ENCODE data around the gene SLC2A6.
A peak's percentile ranks its signal among the peaks of the same experiment; 100 is the strongest.

SLC2A6 gene

DNA sequence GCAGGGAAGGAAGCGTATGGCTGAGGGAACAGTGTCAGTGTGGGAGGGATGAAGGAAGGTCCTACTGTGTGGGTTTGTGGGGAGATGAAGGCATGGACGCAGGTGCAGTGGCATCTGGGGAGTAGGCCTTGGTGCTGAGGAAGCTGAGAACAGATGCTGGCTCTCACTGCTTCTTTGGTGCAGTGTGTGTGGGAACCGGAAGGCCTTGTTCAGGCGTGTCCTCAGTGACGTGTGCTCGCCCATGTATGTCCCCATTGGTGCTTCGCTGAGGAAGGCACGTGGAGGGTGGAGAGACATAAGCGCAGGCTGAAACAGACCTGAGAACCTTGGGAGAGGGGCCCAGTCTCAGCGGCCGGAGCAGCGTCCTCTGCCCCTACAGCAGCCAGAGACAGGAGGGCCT is 38.0 kb downstream of the SLC2A6 start:
- DNase-seq (ENCODE audit: low read depth in 2 of 2): no peak

DNA sequence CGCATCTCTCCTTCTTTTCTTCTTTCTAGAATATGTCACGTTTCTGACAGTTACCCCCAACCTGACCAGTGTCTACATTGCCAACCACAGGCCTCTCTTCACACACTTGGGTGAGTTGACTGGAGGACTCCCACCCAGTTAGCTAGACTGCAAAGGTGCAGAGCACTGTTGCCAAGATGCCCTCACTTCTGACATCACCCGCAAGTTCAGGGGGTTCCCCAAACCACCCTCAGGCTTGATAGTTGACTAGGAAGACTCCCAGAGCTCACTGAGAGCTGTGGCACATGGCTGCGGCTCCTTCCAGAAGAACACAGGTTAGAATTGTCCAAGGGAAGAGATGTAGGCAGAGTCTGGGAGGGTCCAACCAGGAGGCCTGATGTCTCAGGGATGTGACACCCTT is 39.6 kb downstream of the SLC2A6 start:
- DNase-seq (ENCODE audit: low read depth in 2 of 2): no peak

GRCh38 chr9:133437753-133438531 is 41.0 kb downstream of the SLC2A6 start:
- DNase-seq (ENCODE audit: low read depth in 2 of 2): no peak

GRCh38 chr9:133436681-133437080 is 42.2 kb downstream of the SLC2A6 start:
- no peak for DNase-seq (ENCODE audit: low read depth in 2 of 2)

DNA sequence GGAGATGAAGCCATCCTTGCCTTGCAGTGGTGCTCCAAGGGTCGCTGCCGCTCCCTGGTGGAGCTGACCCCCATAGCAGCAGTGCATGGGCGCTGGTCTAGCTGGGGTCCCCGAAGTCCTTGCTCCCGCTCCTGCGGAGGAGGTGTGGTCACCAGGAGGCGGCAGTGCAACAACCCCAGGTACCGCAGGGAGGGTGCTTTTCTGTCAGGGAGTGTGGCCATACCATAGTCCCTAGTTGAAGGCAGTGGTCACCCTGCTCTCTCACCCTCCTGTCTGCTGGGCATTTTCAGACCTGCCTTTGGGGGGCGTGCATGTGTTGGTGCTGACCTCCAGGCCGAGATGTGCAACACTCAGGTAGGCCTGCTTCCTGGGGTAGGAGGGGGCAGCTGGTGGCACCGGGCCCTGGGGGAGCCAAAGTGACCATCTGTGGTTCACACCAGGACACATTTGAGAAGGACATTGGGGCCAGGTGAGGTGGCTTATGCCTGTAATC is 45.5 kb downstream of the SLC2A6 start:
- no peak for DNase-seq (ENCODE audit: low read depth in 2 of 2)

DNA sequence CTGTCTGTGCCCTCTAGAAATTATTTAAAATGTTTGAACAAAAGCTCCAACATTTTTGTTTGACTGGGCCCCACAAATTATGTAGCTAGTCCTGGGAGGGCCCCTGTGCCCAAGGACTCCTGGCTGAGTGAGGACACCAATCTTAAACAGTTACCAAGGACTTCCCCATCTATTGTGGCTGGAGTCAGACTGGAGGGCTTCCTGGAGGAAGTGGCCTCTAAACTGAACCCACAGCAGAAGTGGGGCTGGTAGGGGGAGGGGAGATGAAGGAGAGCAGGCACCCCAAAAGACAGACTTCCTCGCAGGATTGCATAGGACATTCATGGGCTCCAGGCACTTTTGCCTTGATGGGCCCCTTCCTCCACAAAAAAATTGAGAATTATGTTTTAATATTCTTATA is 48.7 kb downstream of the SLC2A6 start:
- no peak for DNase-seq (ENCODE audit: low read depth in 2 of 2)

GRCh38 chr9:133429641-133430161 is 49.2 kb downstream of the SLC2A6 start:
- DNase-seq (ENCODE audit: low read depth in 2 of 2): no peak

- no peak for DNase-seq (ENCODE audit: low read depth in 2 of 2)
These were observed 49.7 kb downstream of the SLC2A6 start for GRCh38 chr9:133429214-133429613.

- DNase-seq (ENCODE audit: low read depth in 2 of 2): no peak
These were observed 50.2 kb downstream of the SLC2A6 start for GRCh38 chr9:133428617-133429101.

- no peak for DNase-seq (ENCODE audit: low read depth in 2 of 2)
These were observed 51.1 kb downstream of the SLC2A6 start for GRCh38 chr9:133427658-133428348.

GRCh38 chr9:133426011-133426410 is 52.9 kb downstream of the SLC2A6 start:
- no peak for DNase-seq (ENCODE audit: low read depth in 2 of 2)

GRCh38 chr9:133425049-133425632 is 53.8 kb downstream of the SLC2A6 start:
- no peak for DNase-seq (ENCODE audit: low read depth in 2 of 2)

GRCh38 chr9:133424187-133424586 is 54.7 kb downstream of the SLC2A6 start:
- no peak for DNase-seq (ENCODE audit: low read depth in 2 of 2)

- DNase-seq (ENCODE audit: low read depth in 2 of 2): no peak
These were observed 55.7 kb downstream of the SLC2A6 start for GRCh38 chr9:133423216-133423615.

DNA sequence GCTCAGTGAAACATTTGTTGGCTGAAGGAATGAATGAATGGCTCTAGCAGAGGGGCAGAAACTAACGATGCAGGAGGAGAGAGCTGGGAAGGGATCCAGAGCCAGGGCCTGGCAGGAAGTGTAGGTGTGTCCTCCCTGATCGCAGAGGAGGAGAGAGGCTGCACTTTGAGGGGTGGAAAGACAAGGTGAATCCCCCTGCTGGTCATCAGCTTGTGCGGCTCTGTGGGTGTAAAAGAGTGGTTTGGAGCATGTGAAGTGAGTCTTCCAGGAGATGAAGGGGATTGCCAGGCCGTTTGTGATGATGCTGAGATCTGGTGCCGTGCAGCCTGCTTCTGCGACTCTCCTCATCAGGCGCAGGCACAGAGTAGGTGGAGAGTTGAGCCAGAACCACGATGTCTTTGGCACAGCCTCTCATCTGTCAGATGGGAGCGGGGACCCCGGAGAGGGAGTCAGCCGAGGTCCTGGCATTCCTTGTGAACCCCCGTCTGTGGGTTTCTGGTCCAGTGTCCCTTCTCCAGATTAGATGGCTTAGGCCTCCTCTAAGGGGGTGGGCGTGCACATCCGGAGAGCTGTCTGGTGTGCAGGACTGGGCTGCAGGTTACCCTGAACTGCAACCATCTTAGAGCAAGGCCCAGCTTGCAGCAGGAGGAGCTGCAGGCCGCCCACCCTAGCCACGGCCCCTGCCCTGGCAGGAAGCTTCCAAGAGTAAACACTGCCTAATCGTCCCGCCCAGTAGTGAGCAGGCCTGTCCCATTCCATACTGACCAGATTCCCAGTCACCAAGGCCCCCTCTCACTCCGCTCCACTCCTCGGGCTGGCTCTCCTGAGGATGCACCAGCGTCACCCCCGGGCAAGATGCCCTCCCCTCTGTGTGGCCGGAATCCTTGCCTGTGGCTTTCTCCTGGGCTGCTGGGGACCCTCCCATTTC is 57.0 kb downstream of the SLC2A6 start, which contains the start of gene ADAMTS13:
TSS of gene ADAMTS13 (plus strand) at position 753 of the 928 bp plus-strand sequence. CDS start at position 830, 77 bp downstream.
- peak; percentile 57 to 62 for DNase-seq (ENCODE audit: low read depth in 2 of 2)

Data from stimulated activated CD8-positive, alpha-beta memory T cell treated with anti-CD3 and anti-CD28 coated beads, Interleukin-15, amount 100 ng/mL, for 48 hours (primary cell).